K562 (cell line): ENCODE measurements around the gene MTA2. TPM values are rescaled to one million over a fixed set of nuclear protein-coding genes. Genes with fewer than 3 reads are reported as not detected.

Source experiments
- CHD2 ChIP-seq: IDR thresholded peaks from 2 replicates; pipeline ENCODE4 v1.6.1; 2011; ENCODE audit warnings: low read depth, low read length
- ETS2 ChIP-seq: IDR thresholded peaks from 2 replicates; pipeline ENCODE4 v1.6.1; 2016; ENCODE audit warnings: borderline replicate concordance, missing genetic modification characterization, mild to moderate bottlenecking, moderate library complexity, missing compliant biosample characterization; ENCODE audit not compliant: poor library complexity, severe bottlenecking
- HNRNPH1 ChIP-seq: fragments of 200-400 bp; formaldehyde crosslinking; optimal IDR thresholded peaks from 2 replicates; pipeline ENCODE3; 2017; ENCODE audit warnings: low read depth, mild to moderate bottlenecking, low read length, moderate library complexity
- IFI16 ChIP-seq: fragments of 250-450 bp; sonication (Bioruptor Pico); IDR thresholded peaks from 2 replicates; pipeline ENCODE4 v2.1.2; 2022; ENCODE audit warnings: mild to moderate bottlenecking, inconsistent platforms
- KLF16 ChIP-seq: IDR thresholded peaks from 2 replicates; pipeline ENCODE4 v1.6.1; 2016; ENCODE audit warnings: antibody characterized with exemption
- NFRKB ChIP-seq: fragments of 450-650 bp; IDR thresholded peaks from 2 replicates; pipeline ENCODE4 v1.6.1; 2016; ENCODE audit warnings: low read depth
- PBX2 ChIP-seq, 2 experiments: IDR thresholded peaks in 1 of 2; conservative IDR thresholded peaks in 1 of 2; 2 replicates each; pipeline ENCODE4 v1.6.1; 2016; ENCODE audit warnings: low read depth in 2 of 2, mild to moderate bottlenecking in 1 of 2, missing compliant biosample characterization in 1 of 2, missing genetic modification characterization in 1 of 2, moderate library complexity in 1 of 2
- RREB1 ChIP-seq: fragments of 250-450 bp; sonication (Bioruptor Pico); IDR thresholded peaks from 2 replicates; pipeline ENCODE4 v1.4.0; 2020
- SIN3A ChIP-seq, 2 experiments: fragments of 150-350 bp in 1 of 2; IDR thresholded peaks; 2 replicates each; pipeline ENCODE4 v1.6.1; 2011 to 2016; ENCODE audit warnings: borderline replicate concordance in 2 of 2, low read depth in 2 of 2, low read length in 2 of 2, mild to moderate bottlenecking in 2 of 2, moderate library complexity in 2 of 2; ENCODE audit not compliant: control insufficient read depth in 1 of 2
- XRCC3 ChIP-seq: fragments of 450-650 bp; IDR thresholded peaks from 2 replicates; pipeline ENCODE4 v1.6.1; 2017; ENCODE audit warnings: mild to moderate bottlenecking, moderate library complexity
- ZNF24 ChIP-seq: fragments of 450-650 bp; IDR thresholded peaks from 2 replicates; pipeline ENCODE4 v1.6.1; 2016
- polyA plus RNA-seq, 8 experiments: library from polyadenylated mRNA; depleted of rRNA in 4 of 8; stranded (reverse) in 5 of 8; unstranded in 3 of 8; fragments of >200 nt; fragmentation: Nextera tagmentation in 2 of 8; fragmentation: Illumina TruSeq in 1 of 8; extraction: Ambion mirVana in 2 of 8; extraction: Trizol in 1 of 8; gene quantifications; 2 replicates each; pipeline versions ENCODE4 v1.2.1 to v1.2.3, GENCODE V29; 2011 to 2014; ENCODE audit warnings: inconsistent platforms in 1 of 8, missing spikeins in 1 of 8
- total RNA-seq, 7 experiments: library from RNA; depleted of rRNA in 6 of 7; stranded (reverse); fragments of >200 nt in 6 of 7; fragmentation: Illumina TruSeq in 2 of 7; extraction: Trizol in 2 of 7; gene quantifications; 2 replicates each; pipeline versions ENCODE4 v1.2.1 to v1.2.3, GENCODE V29; 2011 to 2021; ENCODE audit warnings: low replicate concordance in 1 of 7

The MTA2 gene
- total and polyA plus RNA-seq, 9 of the 15 experiments (the other 6 are each of a cell fraction or from before 2014, with no cell fraction given) = 6.2 to 220 (median 172) TPM

- no peak for TF ChIP-seq RREB1 (CRISPR knock-in tag)
- TF ChIP-seq HNRNPH1 = no peak
- no peak for TF ChIP-seq IFI16
- TF ChIP-seq PBX2 (CRISPR knock-in tag; IDR thresholded peaks at IDR 0.05; ENCODE audit: low read depth) = no peak
- no peak for TF ChIP-seq PBX2 (tag; conservative IDR thresholded peaks at IDR 0.05; ENCODE audit: low read depth)
- no peak for TF ChIP-seq SIN3A (IDR thresholded peaks at IDR 0.05; ENCODE audit: borderline replicate concordance in 2 of 2, control insufficient read depth in 1 of 2, low read depth in 2 of 2, low read length in 2 of 2)
- no peak for TF ChIP-seq ETS2 (tag)
- no peak for TF ChIP-seq NFRKB
- no peak for TF ChIP-seq CHD2
- no peak for TF ChIP-seq KLF16
- TF ChIP-seq XRCC3 = no peak
- no peak for TF ChIP-seq ZNF24
Observed at GRCh38 chr11:62577046-62577714, 24.5 kb downstream of the MTA2 start (continued).
